ENCODE data around the gene PTCHD1.

GRCh38 chrX:23331701-23332100 lies 2.9 kb upstream of the PTCHD1 start:
- TF ChIP-seq CTCF (IDR thresholded peaks at IDR 0.05 in 8 of 11, conservative IDR thresholded peaks at IDR 0.05 in 3 of 11) (no peak), POLR2AphosphoS5 (IDR thresholded peaks at IDR 0.05) (no peak)
